Measurements from ENCODE around the gene MSANTD1.

Gene MSANTD1

GRCh38 chr4:3233391-3234071 is 15.4 kb upstream of the MSANTD1 start:
- DNase-seq (ENCODE audit: low read depth) = no peak

- no peak for DNase-seq (ENCODE audit: low read depth)
Observed at GRCh38 chr4:3234171-3235029, 14.6 kb upstream of the MSANTD1 start.

- DNase-seq (ENCODE audit: low read depth) = no peak
Observed at GRCh38 chr4:3235030-3235345, 14.0 kb upstream of the MSANTD1 start.

GRCh38 chr4:3235581-3235980 is 13.4 kb upstream of the MSANTD1 start:
- no peak for DNase-seq (ENCODE audit: low read depth)

- DNase-seq (ENCODE audit: low read depth) = no peak
Observed at GRCh38 chr4:3236326-3236878, 12.6 kb upstream of the MSANTD1 start.

GRCh38 chr4:3237266-3237665 is 11.7 kb upstream of the MSANTD1 start:
- DNase-seq (ENCODE audit: low read depth) = no peak

GRCh38 chr4:3237712-3238560 is 11.0 kb upstream of the MSANTD1 start:
- no peak for DNase-seq (ENCODE audit: low read depth)

GRCh38 chr4:3238721-3239120 is 10.2 kb upstream of the MSANTD1 start:
- DNase-seq (ENCODE audit: low read depth) = no peak

- DNase-seq (ENCODE audit: low read depth) = no peak
Observed at GRCh38 chr4:3239303-3239702, 9.7 kb upstream of the MSANTD1 start.

- no peak for DNase-seq (ENCODE audit: low read depth)
Observed at GRCh38 chr4:3239998-3240920, 8.7 kb upstream of the MSANTD1 start.

GRCh38 chr4:3240936-3241522 is 7.9 kb upstream of the MSANTD1 start:
- no peak for DNase-seq (ENCODE audit: low read depth)

GRCh38 chr4:3241898-3242524 is 6.9 kb upstream of the MSANTD1 start:
- DNase-seq (ENCODE audit: low read depth) = no peak

- DNase-seq (ENCODE audit: low read depth) = no peak
Observed at GRCh38 chr4:3243136-3243780, 5.7 kb upstream of the MSANTD1 start.

GRCh38 chr4:3244002-3244401 is 5.0 kb upstream of the MSANTD1 start:
- no peak for DNase-seq (ENCODE audit: low read depth)

- DNase-seq (ENCODE audit: low read depth) = no peak
Observed at GRCh38 chr4:3244747-3245146, 4.2 kb upstream of the MSANTD1 start.

GRCh38 chr4:3245676-3246075 is 3.3 kb upstream of the MSANTD1 start:
- no peak for DNase-seq (ENCODE audit: low read depth)

GRCh38 chr4:3246458-3247398 is 2.2 kb upstream of the MSANTD1 start:
- no peak for DNase-seq (ENCODE audit: low read depth)

GRCh38 chr4:3247399-3248177 is 1.4 kb upstream of the MSANTD1 start:
- DNase-seq (ENCODE audit: low read depth) = no peak
